Kidney (tissue), 14 donors: Measurements from ENCODE around the gene C1orf35. TPM values are rescaled to one million over a fixed set of nuclear protein-coding genes. Genes with fewer than 3 reads are reported as not detected.
A peak's percentile ranks its signal among the peaks of the same experiment; 100 is the strongest.
"Not testable (repeated sequence)": the region's sequence is repeated elsewhere in the genome, so short reads cannot be mapped to it uniquely, and the experiment has no call there.

Source experiments
- DNase-seq, 5 donors: peaks; one replicate each; pipeline ENCODE4 v3.0.0-alpha.2; 2013 to 2020
- FAIRE-seq: peaks from 2 replicates; lab custom pipeline; 2012; peaks lifted over from hg19 to GRCh38; lab: Jason Lieb, UNC
- H3K27ac ChIP-seq, 2 donors: one replicate each; pipeline ENCODE4 v1.7.0; 2013; ENCODE audit warnings: low read depth in 2 of 2, low read length in 2 of 2, inconsistent platforms in 1 of 2
- H3K27me3 ChIP-seq: one replicate; pipeline ENCODE4 v1.7.1; 2013; ENCODE audit warnings: low read length, inconsistent platforms; ENCODE audit not compliant: control insufficient read depth, insufficient read depth
- H3K36me3 ChIP-seq, 3 donors: one replicate each; pipeline versions ENCODE4 v1.7.0 to v1.7.1; 2013; ENCODE audit warnings: low read length in 3 of 3, control low read depth in 1 of 3, inconsistent platforms in 1 of 3; ENCODE audit not compliant: insufficient read depth in 3 of 3, control insufficient read depth in 2 of 3
- H3K4me1 ChIP-seq, 3 donors: one replicate each; pipeline versions ENCODE4 v1.7.0 to v1.7.1; 2013; ENCODE audit warnings: low read length in 3 of 3, inconsistent platforms in 1 of 3, low read depth in 1 of 3; ENCODE audit not compliant: control insufficient read depth in 2 of 3, insufficient read depth in 2 of 3
- H3K4me3 ChIP-seq, 3 donors: one replicate each; pipeline versions ENCODE4 v1.7.0 to v1.8.1; 2013; ENCODE audit warnings: low read length in 3 of 3, control low read depth in 1 of 3, inconsistent platforms in 1 of 3
- H3K9ac ChIP-seq, 3 donors: one replicate each; pipeline versions ENCODE4 v1.7.0 to v1.7.1; 2013; ENCODE audit warnings: low read length in 3 of 3, control low read depth in 1 of 3, inconsistent platforms in 1 of 3
- H3K9me3 ChIP-seq, 3 donors: one replicate each; pipeline versions ENCODE4 v1.7.0 to v1.7.1; 2013; ENCODE audit warnings: low read length in 3 of 3, control low read depth in 1 of 3, inconsistent platforms in 1 of 3; ENCODE audit not compliant: control insufficient read depth in 2 of 3, insufficient read depth in 1 of 3
- CTCF ChIP-seq: IDR thresholded peaks from 3 replicates; pipeline ENCODE4 v1.5.1; 2012; ENCODE audit warnings: mild to moderate bottlenecking, moderate library complexity, borderline replicate concordance; ENCODE audit not compliant: insufficient read depth; ENCODE audit errors: extremely low read depth
- intact Hi-C: fragments of 100-400 bp; cut with DNase I; formaldehyde crosslinking; loops from one replicate; pipeline ENCODE4 v1.11.1; 2022
- polyA plus RNA-seq: library from polyadenylated mRNA; stranded (reverse); fragments of 350-450 nt; fragmentation: Illumina TruSeq; extraction: RNeasy Lipid Tissue Mini Kit (QIAGEN cat#74804); gene quantifications from one replicate; pipeline ENCODE4 v1.2.3, GENCODE V29; 2014; ENCODE audit warnings: low read depth, low replicate concordance; ENCODE audit not compliant: insufficient read depth
- total RNA-seq: library from RNA; stranded (reverse); fragmentation: NEBNext Ultra II Directional; extraction: Animal tissue kit (Norgen Biotek cat#: 25700); gene quantifications from one replicate; pipeline ENCODE4 v1.2.1, GENCODE V29; 2021
- donor health status: control.
- donor health status: control.
- donor health status: control.
- donor health status: control.
- donor health status: control.
- donor health status: DM: yes; HTN: yes; CAD: no.
- donor health status: Normal renal cell carcinoma (clear cell type).

Gene C1orf35
- total and polyA plus RNA-seq, 2 donors from 2014 or later = 17.4 to 17.6 TPM

- DNase-seq = no peak
- Histone ChIP-seq H3K27ac (no peak overlapping the region), H3K4me3 (no peak overlapping the region), H3K4me1 (peaks cover 0 to 4% (median 0%) of the 10 kb centered on the region in 3 donors), H3K9ac (no peak overlapping the region), H3K27me3 (no peaks in the 10 kb centered on the region), H3K9me3 (no peaks in the 10 kb centered on the region), H3K36me3 (no peaks in the 10 kb centered on the region)
- FAIRE-seq = no peak
- no peak for TF ChIP-seq CTCF
- intact Hi-C loops = no loop called here
Measured at GRCh38 chr1:228114827-228115226, 11.7 kb upstream of the C1orf35 start.

- DNase-seq = no peak
- FAIRE-seq = no peak
- Histone ChIP-seq H3K4me1 (peaks cover 0 to 17% (median 0%) of the 10 kb centered on the region in 3 donors), H3K9me3 (no peaks in the 10 kb centered on the region), H3K36me3 (no peaks in the 10 kb centered on the region), H3K4me3 (no peak overlapping the region), H3K27ac (no peak overlapping the region), H3K27me3 (no peaks in the 10 kb centered on the region), H3K9ac (no peak overlapping the region)
- intact Hi-C loops = no loop called here
- no peak for TF ChIP-seq CTCF
Measured at GRCh38 chr1:228112617-228113016, 9.5 kb upstream of the C1orf35 start.

- Histone ChIP-seq H3K9me3 (no peaks in the 10 kb centered on the region), H3K4me1 (peaks cover 0 to 17% (median 0%) of the 10 kb centered on the region in 3 donors), H3K36me3 (no peaks in the 10 kb centered on the region), H3K27ac (no peak overlapping the region), H3K27me3 (no peaks in the 10 kb centered on the region), H3K4me3 (no peak overlapping the region), H3K9ac (no peak overlapping the region)
- DNase-seq (no peak), FAIRE-seq (no peak)
- intact Hi-C loops = no loop called here
- no peak for TF ChIP-seq CTCF
Measured at GRCh38 chr1:228112167-228112566, 9.0 kb upstream of the C1orf35 start.

- H3K4me3 ChIP-seq, H3K27ac ChIP-seq, H3K9ac ChIP-seq, FAIRE-seq, H3K9me3 ChIP-seq, H3K27me3 ChIP-seq, H3K36me3 ChIP-seq, intact Hi-C loops: not testable (repeated sequence)
- H3K4me1 ChIP-seq = peaks cover 0 to 17% (median 0%) of the 10 kb centered on the region in 3 donors
- peak in 1 of 5 donors; percentile 9 for DNase-seq
Measured at GRCh38 chr1:228111315-228111714, 8.2 kb upstream of the C1orf35 start.
